HCT116 (cell line): ENCODE measurements around the gene RNGTT. TPM values are rescaled to one million over a fixed set of nuclear protein-coding genes. Genes with fewer than 3 reads are reported as not detected.

Experiments
- ATAC-seq: fragments of 200-7000 bp; cut with Tn5 transposase; 2 replicates; pipeline ENCODE4 v1.9.1; 2020; ENCODE audit warnings: mild to moderate bottlenecking, moderate library complexity
- BruUV-seq: library from RNA; stranded (reverse); fragments of 400-500 nt; replicated peaks from 2 replicates; lab custom pipeline; 2021; lab: Mats Ljungman, UMichigan
- CTCF ChIA-PET: fragments of 300-600 bp; sonication (Branson Sonifier 250); formaldehyde crosslinking; loops from one replicate; lab custom pipeline; 2021; ENCODE audit warnings: antibody characterized with exemption; lab: Charles Lee
- POLR2A ChIA-PET: fragments of 300-600, 350-600 bp; sonication (Branson Sonifier 250); formaldehyde crosslinking; loops from one replicate; lab custom pipeline; 2021; ENCODE audit warnings: antibody characterized with exemption; lab: Charles Lee
- RAD21 ChIA-PET, 2 experiments: fragments of 300-600 bp; sonication (Branson Sonifier 250); formaldehyde crosslinking; loops; one replicate each; lab custom pipeline; 2023; ENCODE audit warnings: low total read pairs in 2 of 2; ENCODE audit not compliant: uncharacterized antibody in 2 of 2, unreplicated experiment in 2 of 2, low non-redundant PET in 1 of 2; lab: Charles Lee
- DNase-seq: peaks from one replicate; pipeline ENCODE4 v3.0.0-alpha.2; 2010; ENCODE audit warnings: low read depth, low spot score
- H2AFZ ChIP-seq: fragments of 200-600 bp; shearing (Covaris generic), sonication (generic); 2 replicates; pipeline ENCODE4 v1.6.1; 2017; ENCODE audit warnings: low read depth, mixed run types, mixed read lengths, antibody characterized with exemption, low read length; ENCODE audit not compliant: poor library complexity, severe bottlenecking
- H3K27ac ChIP-seq: 2 replicates; pipeline ENCODE4 v1.5.1; 2012; ENCODE audit warnings: low read depth, low read length
- H3K27me3 ChIP-seq: fragments of 200-600 bp; sonication (generic); 2 replicates; pipeline ENCODE4 v1.6.1; 2016; ENCODE audit warnings: mixed run types, low read length, mixed read lengths; ENCODE audit not compliant: insufficient read depth
- H3K36me3 ChIP-seq, 2 experiments: fragments of 200-500 bp in 1 of 2; fragments of 200-600 bp in 1 of 2; sonication (Bioruptor generic) in 1 of 2; sonication (generic) in 1 of 2; 2 replicates each; pipeline versions ENCODE4 v1.5.1 to v1.6.1; 2014 to 2016; ENCODE audit warnings: low read length in 2 of 2, inconsistent platforms in 1 of 2, mixed read lengths in 1 of 2, mixed run types in 1 of 2; ENCODE audit not compliant: insufficient read depth in 2 of 2, control insufficient read depth in 1 of 2
- H3K4me1 ChIP-seq, 2 experiments: fragments of 200-600 bp in 1 of 2; sonication (generic) in 1 of 2; 2 replicates each; pipeline versions ENCODE4 v1.5.1 to v1.6.1; 2012 to 2017; ENCODE audit warnings: low read length in 2 of 2, inconsistent platforms in 1 of 2, mild to moderate bottlenecking in 1 of 2, mixed read lengths in 1 of 2, mixed run types in 1 of 2, moderate library complexity in 1 of 2; ENCODE audit not compliant: insufficient read depth in 2 of 2, control insufficient read depth in 1 of 2
- H3K4me2 ChIP-seq: fragments of 200-600 bp; sonication (generic); 2 replicates; pipeline ENCODE4 v1.6.1; 2017; ENCODE audit warnings: mixed run types, low read length, mixed read lengths
- H3K4me3 ChIP-seq, 2 experiments: fragments of 200-600 bp in 1 of 2; sonication (generic) in 1 of 2; replicated peaks in 1 of 2; 2 replicates each; pipeline ENCODE4 v1.5.1; 2011 to 2016; ENCODE audit warnings: low read length in 2 of 2, control low read depth in 1 of 2, low read depth in 1 of 2, mild to moderate bottlenecking in 1 of 2, mixed read lengths in 1 of 2, mixed run types in 1 of 2
- H3K79me2 ChIP-seq: fragments of 200-600 bp; sonication (generic); 2 replicates; pipeline ENCODE4 v1.6.1; 2017; ENCODE audit warnings: mild to moderate bottlenecking, mixed run types, low read length, moderate library complexity, mixed read lengths; ENCODE audit not compliant: insufficient read depth
- H3K9ac ChIP-seq: fragments of 200-600 bp; sonication (generic); 2 replicates; pipeline ENCODE4 v1.6.1; 2016; ENCODE audit warnings: low read length, mixed read lengths
- H3K9me2 ChIP-seq: fragments of 200-600 bp; sonication (generic), shearing (Covaris generic); 2 replicates; pipeline ENCODE4 v1.6.1; 2017; ENCODE audit warnings: mixed run types, mild to moderate bottlenecking, moderate library complexity; ENCODE audit not compliant: insufficient read depth
- H3K9me3 ChIP-seq, 2 experiments: fragments of 200-500 bp in 1 of 2; fragments of 200-600 bp in 1 of 2; sonication (Bioruptor generic) in 1 of 2; sonication (generic) in 1 of 2; 2 replicates each; pipeline ENCODE4 v1.6.1; 2014 to 2017; ENCODE audit warnings: low read length in 2 of 2, mixed read lengths in 2 of 2, inconsistent platforms in 1 of 2, low read depth in 1 of 2, mild to moderate bottlenecking in 1 of 2, mixed run types in 1 of 2, moderate library complexity in 1 of 2; ENCODE audit not compliant: control insufficient read depth in 1 of 2, insufficient read depth in 1 of 2
- H4K20me1 ChIP-seq: fragments of 200-600 bp; sonication (generic), shearing (Covaris generic); 2 replicates; pipeline ENCODE4 v1.6.1; 2017; ENCODE audit warnings: mixed run types, mild to moderate bottlenecking, moderate library complexity; ENCODE audit not compliant: insufficient read depth
- EGR1 ChIP-seq: IDR thresholded peaks from 2 replicates; pipeline ENCODE4 v1.6.1; 2012; ENCODE audit warnings: low read depth
- EZH2phosphoT487 ChIP-seq: fragments of 200-600 bp; IDR thresholded peaks from 2 replicates; pipeline ENCODE4 v1.6.1; 2018; ENCODE audit warnings: antibody characterized with exemption, borderline replicate concordance
- FOSL1 ChIP-seq: IDR thresholded peaks from 2 replicates; pipeline ENCODE4 v1.6.1; 2012; ENCODE audit warnings: low read depth
- JUND ChIP-seq: IDR thresholded peaks from 2 replicates; pipeline ENCODE4 v1.6.1; 2012
- POLR2A ChIP-seq: IDR thresholded peaks from 2 replicates; pipeline ENCODE4 v1.7.0; 2011; ENCODE audit warnings: borderline replicate concordance; ENCODE audit not compliant: insufficient read depth, insufficient read length; ENCODE audit errors: extremely low read depth
- POLR2AphosphoS5 ChIP-seq: IDR thresholded peaks from 2 replicates; pipeline ENCODE4 v1.6.1; 2011; ENCODE audit warnings: mild to moderate bottlenecking, low read depth, low read length, moderate library complexity
- REST ChIP-seq: IDR thresholded peaks from 2 replicates; pipeline ENCODE4 v1.6.1; 2012; ENCODE audit warnings: low read depth
- TCF7L2 ChIP-seq: IDR thresholded peaks from 2 replicates; pipeline ENCODE4 v1.7.0; 2011; ENCODE audit warnings: borderline replicate concordance, inconsistent platforms; ENCODE audit not compliant: insufficient read depth, insufficient read length; ENCODE audit errors: extremely low read depth
- YY1 ChIP-seq: IDR thresholded peaks from 2 replicates; pipeline ENCODE4 v1.6.1; 2011; ENCODE audit warnings: low read length, low read depth, moderate library complexity, mild to moderate bottlenecking; ENCODE audit not compliant: insufficient replicate concordance; ENCODE audit errors: extremely low read depth
- intact Hi-C: fragments of 100-400 bp; cut with micrococcal nuclease; formaldehyde crosslinking; loops from 2 replicates; pipeline ENCODE4 v1.10.0; 2022
- total RNA-seq: library from RNA; stranded (reverse); gene quantifications from one replicate; pipeline ENCODE4 v1.2.1, GENCODE V29; 2021; ENCODE audit not compliant: unreplicated experiment
- TF ChIP-seq, protein P1 (sequence below): IDR thresholded peaks from 2 replicates; pipeline ENCODE4 v1.6.1; 2011; ENCODE audit warnings: mild to moderate bottlenecking, low read length, moderate library complexity; ENCODE audit not compliant: insufficient replicate concordance; ENCODE audit errors: extremely low read depth

RNGTT gene
- total RNA-seq, 1 experiment from 2014 or later = 23.0 TPM

GRCh38 chr6:88855541-88856147 lies 107.8 kb downstream of the RNGTT start:
- BruUV-seq = no TSS peak
- CTCF ChIA-PET = interaction anchor here (1.5 to 1.9 kb wide), 3 partner anchors 14 to 44 kb away, joined by 4 to 7 read pairs (median 5); no protein-coding TSS in a partner anchor

DNA sequence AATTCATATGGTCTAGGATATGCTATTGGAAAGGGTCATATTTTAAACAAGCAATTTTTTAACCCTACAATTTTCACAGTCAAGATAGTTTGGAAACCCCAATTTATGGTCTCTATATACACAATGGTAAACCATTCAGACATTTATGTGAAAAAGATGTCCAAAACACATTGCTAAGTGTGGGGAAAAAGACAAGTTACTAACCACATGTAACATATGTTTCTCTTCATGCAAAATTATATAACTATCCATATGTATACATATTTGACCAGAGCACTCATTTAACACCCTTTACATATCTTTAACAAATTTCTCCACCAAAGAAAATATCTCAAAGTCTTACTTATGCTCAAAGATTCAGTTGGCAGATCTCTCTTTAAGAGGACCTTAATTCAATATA lies 110.6 kb downstream of the RNGTT start:
- H2AFZ ChIP-seq = no peak overlapping the region
- BruUV-seq = no TSS peak
- ChIA-PET CTCF (no interaction called here), RAD21 (no interaction called here), POLR2A (no interaction called here)
- no peaks in the 10 kb centered on the region for H4K20me1 ChIP-seq
- DNase-seq (no peak), ATAC-seq (no peak)
- no peak overlapping the region for H3K4me3 ChIP-seq
- no peaks in the 10 kb centered on the region for H3K9me2 ChIP-seq
- H3K4me2 ChIP-seq = no peak overlapping the region
- H3K79me2 ChIP-seq = no peaks in the 10 kb centered on the region
- H3K9me3 ChIP-seq = no peaks in the 10 kb centered on the region
- H3K27ac ChIP-seq = no peak overlapping the region
- H3K36me3 ChIP-seq = no peaks in the 10 kb centered on the region
- H3K4me1 ChIP-seq = no peaks in the 10 kb centered on the region
- H3K27me3 ChIP-seq = no peaks in the 10 kb centered on the region
- no peak overlapping the region for H3K9ac ChIP-seq
- intact Hi-C loops = no loop called here
- TF ChIP-seq POLR2AphosphoS5 (no peak), REST (no peak), FOSL1 (no peak), TCF7L2 (no peak), YY1 (no peak), JUND (no peak), EGR1 (no peak)

More at GRCh38 chr6:88855541-88856147, 107.8 kb downstream of the RNGTT start:
- TF ChIP-seq EGR1 = no peak
- TF ChIP-seq, protein P1, sequence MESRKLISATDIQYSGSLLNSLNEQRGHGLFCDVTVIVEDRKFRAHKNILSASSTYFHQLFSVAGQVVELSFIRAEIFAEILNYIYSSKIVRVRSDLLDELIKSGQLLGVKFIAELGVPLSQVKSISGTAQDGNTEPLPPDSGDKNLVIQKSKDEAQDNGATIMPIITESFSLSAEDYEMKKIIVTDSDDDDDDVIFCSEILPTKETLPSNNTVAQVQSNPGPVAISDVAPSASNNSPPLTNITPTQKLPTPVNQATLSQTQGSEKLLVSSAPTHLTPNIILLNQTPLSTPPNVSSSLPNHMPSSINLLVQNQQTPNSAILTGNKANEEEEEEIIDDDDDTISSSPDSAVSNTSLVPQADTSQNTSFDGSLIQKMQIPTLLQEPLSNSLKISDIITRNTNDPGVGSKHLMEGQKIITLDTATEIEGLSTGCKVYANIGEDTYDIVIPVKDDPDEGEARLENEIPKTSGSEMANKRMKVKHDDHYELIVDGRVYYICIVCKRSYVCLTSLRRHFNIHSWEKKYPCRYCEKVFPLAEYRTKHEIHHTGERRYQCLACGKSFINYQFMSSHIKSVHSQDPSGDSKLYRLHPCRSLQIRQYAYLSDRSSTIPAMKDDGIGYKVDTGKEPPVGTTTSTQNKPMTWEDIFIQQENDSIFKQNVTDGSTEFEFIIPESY = no peak
- TF ChIP-seq EZH2phosphoT487 = no peak
- TF ChIP-seq POLR2A = no peak
- DNase-seq = no peak
- POLR2A ChIA-PET = no interaction called here
- Histone ChIP-seq H3K36me3 (no peaks in the 10 kb centered on the region), H2AFZ (no peak overlapping the region), H3K9me3 (no peaks in the 10 kb centered on the region), H3K9me2 (no peaks in the 10 kb centered on the region), H3K4me2 (no peak overlapping the region), H4K20me1 (no peaks in the 10 kb centered on the region), H3K9ac (no peak overlapping the region), H3K27me3 (no peaks in the 10 kb centered on the region), H3K79me2 (no peaks in the 10 kb centered on the region), H3K4me1 (no peaks in the 10 kb centered on the region), H3K4me3 (no peak overlapping the region), H3K27ac (no peak overlapping the region)
- intact Hi-C loops = no loop called here
- ATAC-seq = no peak
- RAD21 ChIA-PET = no interaction called here
